Effector CD4-positive, alpha-beta T cell (primary cell): ENCODE measurements around the gene TBC1D19.
"Not testable (repeated sequence)": the region's sequence is repeated elsewhere in the genome, so short reads cannot be mapped to it uniquely, and the experiment has no call there.

Source experiments
- DNase-seq: peaks from one replicate; pipeline ENCODE4 v3.0.0-alpha.2; 2020

Gene TBC1D19

DNA sequence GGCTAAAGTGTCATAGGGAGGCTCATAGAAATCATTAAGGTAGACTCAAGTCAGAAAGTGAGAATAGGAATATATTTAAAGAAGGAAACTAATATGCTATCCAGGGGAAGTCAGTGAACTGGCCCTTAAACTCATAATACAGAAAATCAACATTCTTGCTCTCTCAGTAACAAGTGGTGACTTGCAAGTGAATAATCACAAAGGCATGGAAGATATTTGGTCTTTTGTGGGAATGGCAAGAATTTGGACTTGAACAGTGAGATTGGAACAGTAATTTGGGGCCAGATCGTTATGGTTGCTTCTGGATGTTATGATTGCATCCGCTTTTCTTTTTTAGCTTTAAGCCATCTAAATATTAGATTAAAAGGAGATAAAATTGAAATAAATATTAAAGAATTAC, 103.8 kb downstream of the TBC1D19 start:
- no peak for DNase-seq

DNA sequence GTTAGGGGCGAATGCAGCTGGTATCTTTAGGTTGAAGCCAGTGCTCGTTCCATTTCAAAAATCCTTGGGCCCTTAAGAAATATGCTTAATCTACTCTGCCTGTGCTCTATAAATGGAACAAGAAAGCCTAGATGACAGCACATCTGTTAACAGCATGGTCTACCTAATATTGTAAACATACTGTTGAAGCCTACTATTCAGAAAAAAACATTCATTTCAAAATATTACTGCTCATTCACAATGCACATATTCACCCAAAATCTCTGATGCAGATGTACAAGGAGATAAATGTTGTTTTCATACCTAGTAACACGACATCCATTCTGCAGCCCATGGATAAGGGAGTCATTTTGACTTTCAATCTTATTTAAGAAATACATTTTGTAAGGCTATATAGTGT, 106.6 kb downstream of the TBC1D19 start:
- no peak for DNase-seq

DNA sequence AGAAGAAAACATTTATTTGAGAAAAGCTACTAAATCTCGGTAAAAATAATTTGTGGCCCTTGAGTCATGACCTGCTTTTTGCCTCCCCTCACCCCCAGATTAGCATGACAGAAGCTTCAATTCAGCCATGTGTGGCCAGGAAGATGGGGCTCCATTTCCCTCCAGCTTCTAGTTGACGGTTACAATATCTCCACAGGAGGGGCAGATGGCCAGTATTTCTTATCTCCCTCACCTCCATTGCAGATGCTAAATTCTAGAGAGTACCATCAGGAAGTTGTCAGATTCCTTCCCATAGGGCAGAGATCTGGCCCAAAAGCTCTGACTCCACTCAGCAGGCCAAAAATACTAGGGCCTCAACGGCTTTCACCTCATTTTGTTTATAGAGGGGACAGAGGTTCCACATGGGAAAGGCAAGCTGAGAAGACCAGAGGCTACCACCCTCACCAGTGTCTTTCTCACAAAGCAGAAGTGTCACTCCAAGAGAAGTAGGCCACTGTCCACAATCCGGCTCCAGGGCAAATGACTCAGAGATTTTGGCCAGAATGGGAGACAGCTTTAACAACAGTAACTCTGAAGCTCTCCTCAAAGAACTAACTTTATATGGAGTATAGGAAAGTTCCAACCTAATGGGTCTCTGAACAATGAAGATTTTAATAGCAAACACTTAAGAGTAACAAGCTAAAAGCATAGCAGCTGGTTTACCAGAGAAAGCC, 108.3 kb downstream of the TBC1D19 start:
- no peak for DNase-seq

DNA sequence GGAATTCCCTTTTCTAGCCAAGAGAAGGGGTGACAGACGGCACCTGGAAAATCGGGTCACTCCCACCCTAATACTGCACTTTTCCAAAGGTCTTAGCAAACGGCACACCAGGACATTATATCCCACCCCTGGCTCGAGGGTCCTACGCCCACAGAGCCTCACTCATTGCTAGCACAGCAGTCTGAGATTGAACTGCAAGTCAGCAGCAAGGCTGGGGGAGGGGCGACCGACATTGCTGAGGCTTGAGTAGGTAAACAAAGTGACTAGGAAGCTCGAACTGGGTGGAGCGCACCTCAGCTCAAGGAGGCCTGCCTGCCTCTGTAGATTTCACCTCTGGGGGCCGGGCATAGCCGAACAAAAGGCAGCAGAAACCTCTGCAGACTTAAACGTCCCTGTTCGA, 110.2 kb downstream of the TBC1D19 start:
- not testable (repeated sequence) for DNase-seq

DNA sequence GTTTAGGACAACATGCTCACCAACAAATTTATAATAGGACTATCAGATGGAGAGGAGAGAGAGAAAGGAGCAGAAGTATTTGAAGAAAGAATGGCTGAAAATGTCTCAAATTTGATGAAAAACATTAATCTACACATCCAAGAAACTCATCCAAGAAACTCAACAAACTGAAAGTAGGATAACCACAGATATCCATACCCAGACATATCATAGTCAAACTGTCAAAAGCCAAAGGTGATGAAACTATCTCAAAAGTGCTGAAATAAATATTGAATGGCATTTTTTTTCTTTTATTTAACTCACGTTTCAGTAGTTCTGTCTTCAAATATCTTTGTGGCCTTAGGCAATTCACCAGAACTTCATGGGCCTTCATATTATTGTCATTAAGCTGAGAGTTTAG, 116.2 kb downstream of the TBC1D19 start:
- no peak for DNase-seq

DNA sequence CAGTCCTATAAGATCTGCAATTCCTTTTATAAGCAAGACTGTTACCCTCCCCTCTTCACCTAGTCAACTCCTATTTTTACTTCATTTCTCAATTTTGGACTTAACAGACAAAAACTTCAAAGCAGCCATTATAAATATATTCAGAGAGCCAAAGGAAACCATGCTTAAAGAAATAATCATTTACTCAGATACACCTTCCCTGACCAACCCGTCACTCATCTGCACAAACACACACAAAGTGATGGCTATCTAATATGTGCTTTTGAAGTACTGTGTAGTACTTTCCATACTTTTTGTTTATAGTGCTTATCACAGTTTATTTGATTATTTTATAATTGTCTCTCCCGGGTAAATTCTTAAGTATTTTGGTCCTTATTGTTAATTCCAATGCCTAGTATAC, 117.2 kb downstream of the TBC1D19 start:
- DNase-seq, result no peak

DNA sequence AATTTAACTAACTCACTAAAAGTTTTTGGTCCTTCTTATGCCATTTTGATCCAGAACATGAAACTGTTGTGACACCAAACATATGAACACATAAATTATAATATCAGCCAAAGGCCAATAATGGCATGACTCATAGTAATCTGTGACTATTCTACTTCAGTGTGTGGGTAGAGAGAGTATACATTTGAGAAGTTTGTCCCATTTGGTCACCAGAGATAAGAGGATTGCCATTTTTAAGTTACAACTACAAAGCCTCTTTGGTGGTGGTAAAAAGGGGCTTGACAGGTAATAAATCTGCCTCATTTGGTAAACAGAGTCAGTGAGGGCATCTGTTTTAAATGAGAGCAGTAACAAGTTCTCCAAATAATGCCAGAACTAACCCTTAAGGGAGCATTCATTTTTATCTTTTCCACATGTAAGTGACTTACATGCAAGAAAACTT, 117.9 kb downstream of the TBC1D19 start:
- DNase-seq, result no peak

DNA sequence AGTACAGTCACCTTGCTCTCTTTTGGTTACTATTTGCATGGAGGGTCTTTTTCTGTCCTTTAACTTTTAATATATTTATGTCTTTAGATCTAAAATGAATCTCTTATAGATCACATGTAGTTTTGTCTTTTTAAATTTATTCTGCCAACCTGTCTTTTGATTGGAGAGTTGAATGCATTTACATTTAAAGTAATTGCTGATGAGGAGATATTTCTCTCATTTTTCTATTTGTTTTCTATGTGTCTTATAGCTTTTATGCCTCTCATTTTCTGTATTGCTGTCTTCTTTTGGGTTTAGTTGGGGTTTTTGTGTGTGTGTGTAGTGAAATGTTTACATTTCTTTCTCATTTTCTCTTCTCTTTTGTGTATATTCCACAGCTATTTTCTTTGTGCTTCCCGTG, 123.5 kb downstream of the TBC1D19 start:
- DNase-seq, result no peak

DNA sequence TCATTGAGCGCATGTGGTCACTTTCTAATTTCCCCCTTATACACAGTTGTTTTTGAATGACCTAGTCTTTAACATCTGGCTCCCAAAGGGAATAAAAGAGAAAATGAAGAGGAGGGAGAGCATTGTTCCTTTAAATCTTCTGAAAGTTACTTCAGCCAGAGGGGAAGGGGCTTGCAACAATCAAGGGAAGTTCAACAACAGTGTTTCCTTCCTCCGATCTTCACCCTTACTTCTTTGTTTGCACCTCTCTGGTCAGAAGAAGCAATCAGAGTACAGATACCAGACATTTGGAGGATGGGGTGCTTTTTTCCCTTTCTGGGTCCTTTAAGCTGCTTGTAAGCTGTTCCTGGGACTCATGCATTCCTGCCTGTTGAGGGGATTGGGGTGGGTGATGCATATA, 125.4 kb downstream of the TBC1D19 start:
- DNase-seq, result no peak

GRCh38 chr4:26713563-26714151, 129.8 kb downstream of the TBC1D19 start:
- DNase-seq, result no peak

DNA sequence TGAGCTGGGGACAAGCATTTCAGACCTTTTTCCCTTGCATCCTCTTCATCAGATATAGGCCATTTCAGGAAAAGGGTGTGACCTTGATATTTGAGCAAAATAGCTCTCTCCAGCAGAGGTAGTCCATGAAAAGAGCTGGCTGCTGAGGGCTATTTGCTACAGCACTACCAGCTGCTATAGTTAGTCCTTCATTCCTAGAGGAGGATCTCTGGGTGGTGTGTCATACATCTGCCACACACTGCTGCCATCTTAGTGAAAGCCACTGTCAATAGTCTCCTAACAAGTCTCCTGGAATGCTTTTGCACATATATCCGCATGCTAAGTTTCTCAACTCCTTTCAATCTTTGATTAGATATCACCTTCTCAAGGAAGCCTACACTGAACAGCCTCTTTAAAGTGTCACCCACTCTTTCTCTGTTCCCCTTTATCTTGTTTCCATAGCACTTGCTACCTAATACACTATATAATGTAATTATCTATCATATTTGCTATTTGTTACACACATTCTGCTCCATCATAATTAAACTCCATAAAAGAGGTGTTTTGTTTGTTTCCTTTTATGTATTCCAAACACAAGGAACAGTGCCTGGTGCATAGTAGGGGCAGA, 131.9 kb downstream of the TBC1D19 start:
- DNase-seq, result no peak

- no peak for DNase-seq
Observed at GRCh38 chr4:26717332-26717731, 133.4 kb downstream of the TBC1D19 start.

- DNase-seq, result no peak
Observed at GRCh38 chr4:26719954-26720552, 136.2 kb downstream of the TBC1D19 start.

DNA sequence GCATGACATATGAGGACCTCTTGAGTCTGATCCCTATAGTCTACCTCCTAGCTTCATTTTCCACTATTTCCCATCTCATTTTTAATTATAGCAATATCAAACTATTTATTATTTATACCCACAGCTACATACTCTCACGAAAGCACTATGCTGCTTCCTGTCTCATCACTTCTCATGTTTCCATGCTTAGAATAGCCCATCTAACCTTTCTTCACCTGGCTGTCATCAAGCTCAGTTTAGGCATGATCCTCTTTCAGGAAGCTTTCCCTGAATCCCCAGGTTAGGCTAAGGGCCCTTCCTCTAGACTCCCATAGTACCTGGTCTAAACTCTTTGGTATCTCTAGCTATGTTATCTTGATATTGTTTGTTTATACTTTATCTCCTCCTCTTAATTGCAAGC, 137.8 kb downstream of the TBC1D19 start:
- DNase-seq, result no peak

DNA sequence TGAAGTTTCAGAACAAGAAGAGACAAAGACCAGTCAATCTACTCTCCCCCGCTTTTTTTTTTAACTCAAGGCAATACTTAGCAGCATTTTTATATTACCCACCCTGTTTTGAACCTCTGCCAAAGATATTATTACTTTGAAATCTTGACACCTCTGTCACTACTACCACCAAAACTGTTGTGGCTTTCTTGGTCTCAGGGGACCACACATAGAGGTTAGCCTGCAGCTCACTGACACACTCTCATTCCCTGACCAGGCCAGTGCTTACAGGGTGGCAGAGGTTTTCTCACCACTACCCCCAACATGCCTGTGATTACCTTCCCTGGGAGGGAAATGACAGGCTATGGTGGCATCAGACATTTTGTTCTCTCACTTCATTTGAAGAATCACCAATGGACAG, 139.3 kb downstream of the TBC1D19 start:
- no peak for DNase-seq

- no peak for DNase-seq
Observed at GRCh38 chr4:26724534-26724933, 140.7 kb downstream of the TBC1D19 start.

DNA sequence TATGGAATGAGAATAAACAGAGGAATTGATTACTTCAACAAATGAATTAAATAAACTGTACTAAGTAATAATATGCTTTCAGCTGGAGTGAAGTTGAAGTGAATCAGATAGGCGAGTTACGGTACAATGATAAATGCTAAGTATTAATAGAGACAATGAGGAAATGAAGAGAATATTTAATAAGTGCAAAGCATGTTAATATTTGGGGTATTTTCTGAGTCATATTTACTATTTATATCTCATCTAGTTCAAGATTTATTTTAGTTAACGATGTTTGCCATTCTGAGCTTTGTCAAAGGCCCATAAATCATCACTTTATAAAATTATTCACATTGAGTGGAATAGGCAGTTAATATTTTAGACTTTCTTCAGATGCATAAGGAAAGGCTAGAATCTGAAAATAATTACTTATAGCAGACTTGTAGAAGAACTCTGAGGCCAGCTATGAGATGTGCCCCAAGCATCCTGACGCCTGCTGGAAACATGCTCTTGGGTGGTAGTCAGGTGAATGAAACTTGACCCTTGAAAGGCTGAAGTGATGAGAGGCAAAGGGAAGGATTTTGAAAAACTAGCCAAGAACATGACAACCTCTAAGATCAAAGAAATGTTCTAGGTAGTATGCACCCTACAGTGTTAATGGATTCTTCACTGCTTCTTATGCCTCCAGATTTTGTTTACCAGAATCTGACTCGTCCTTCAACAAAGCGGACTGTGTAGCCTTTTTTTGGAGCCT, 142.9 kb downstream of the TBC1D19 start:
- DNase-seq, result no peak

DNA sequence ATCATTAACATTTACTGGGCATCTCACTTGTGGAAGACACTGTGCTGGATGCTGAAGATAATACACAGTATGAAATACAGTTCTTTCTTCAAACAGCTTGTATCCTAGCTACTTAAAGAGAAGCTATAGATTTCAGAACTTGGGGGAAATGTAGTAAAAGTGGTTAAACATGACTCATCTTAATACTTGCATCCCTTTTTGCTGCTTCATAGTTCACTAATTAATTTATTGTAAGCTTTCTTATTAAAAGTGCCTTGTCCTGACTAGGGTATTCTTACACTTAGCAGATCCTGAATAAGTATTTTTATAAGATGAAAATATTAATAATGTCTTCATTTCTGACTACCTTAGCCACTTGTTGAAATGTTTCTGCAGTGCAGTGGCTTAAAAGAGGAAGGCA, 144.0 kb downstream of the TBC1D19 start:
- no peak for DNase-seq

DNA sequence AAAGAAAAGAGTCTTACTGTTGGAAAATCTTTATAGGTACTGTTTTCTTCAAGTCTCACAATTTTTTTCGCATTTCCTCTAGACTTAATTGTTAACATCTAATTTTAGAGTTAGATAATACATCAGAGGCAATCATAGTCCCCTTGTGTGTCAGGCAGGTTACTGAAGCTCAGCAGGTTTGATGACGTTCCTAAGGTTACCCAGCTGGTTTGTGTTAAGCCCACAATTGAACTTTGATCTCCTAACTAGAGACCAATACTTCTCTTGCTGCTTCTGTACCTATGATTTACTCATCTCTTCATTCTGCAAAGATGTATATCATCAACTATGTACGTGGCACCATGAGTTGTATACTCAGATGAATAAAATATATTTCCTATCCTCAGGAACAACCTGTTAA, 145.1 kb downstream of the TBC1D19 start:
- DNase-seq, result no peak

DNA sequence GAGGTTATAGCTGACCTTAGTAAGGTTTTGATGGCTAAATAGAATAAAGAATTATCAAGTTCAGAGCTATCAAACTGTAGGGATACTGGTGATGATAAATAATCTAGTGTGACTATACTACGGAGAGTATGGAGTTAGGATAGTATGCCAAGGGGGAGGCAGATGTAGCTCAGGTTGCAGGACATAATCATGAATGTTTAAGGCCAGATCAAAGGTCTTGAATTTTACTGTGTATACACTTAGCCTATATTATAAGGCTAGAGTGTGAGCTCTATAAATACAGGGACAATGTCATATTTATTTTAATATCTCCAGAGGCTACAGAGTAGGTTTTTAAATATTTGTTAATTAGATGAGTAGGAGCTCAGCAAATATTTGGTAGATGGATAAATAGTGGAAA, 145.7 kb downstream of the TBC1D19 start:
- no peak for DNase-seq

DNA sequence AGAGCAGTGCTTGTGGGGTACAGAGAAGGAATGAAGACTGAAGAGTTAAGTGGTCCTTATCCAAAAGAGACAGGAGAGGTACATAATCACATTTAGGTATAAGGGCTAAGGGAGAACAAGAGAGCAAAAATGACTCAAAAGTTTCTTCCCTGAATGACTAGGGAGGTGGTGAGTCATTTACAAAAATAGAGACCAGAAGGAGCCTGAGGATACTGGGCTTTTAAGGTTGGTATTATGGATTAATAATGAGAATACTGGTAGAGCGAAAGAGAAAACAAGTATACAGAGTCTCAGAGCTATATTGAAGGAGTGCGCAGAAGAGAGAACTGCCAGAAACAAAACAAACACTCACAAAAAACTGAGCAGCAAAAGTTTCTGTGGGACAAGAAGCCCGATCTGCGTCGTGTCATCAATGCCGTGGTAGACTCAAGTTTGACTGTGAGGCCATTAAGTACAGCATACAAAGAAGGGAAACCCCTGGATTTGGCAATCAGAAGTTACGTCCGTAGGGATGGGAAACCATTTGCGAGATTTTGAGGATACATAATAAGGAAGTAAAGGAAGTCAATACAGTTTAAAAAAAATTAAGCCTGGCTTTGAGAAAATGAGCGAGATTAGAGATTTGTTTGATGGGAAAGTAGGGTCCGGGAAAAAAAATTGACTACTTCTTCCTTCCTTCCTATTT, 147.6 kb downstream of the TBC1D19 start:
- DNase-seq, result no peak

DNA sequence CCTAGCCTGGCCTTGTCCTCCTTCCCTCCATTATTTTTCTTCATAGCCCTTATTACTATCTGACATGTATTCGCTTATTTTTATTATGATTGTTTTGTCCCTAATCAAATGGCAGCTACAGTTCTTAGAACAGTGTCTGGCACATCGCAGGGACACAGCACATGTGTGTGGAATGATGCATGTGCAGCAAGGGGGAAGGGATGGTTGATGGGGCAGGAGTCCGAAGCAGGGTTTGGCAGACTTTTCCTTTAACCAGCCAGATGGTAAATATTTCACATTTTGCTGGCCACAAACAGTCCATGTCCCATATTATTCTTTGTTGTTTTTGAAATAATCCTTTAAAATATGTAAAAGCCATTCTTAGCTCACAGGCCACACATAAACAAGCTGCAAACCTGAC, 148.5 kb downstream of the TBC1D19 start:
- no peak for DNase-seq

DNA sequence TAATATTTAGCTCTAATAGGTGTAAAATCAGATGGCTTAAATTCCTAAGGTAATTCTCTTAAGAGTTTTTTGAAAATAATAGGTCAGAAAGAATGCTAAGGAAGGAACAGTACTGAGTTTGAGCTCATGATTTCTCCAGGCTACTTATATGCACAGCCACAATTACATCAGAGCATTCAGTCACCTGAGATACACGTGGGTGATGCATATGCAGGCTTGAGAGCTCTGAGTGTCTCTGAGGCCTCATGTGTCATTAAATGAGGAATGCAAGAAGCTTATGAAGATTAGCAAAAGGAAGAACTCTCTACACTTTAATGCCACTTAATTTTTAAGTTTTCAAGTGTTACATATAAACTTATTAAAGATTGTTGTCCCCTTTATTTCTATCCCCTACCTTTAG, 152.7 kb downstream of the TBC1D19 start:
- DNase-seq, result no peak
